ENCODE data around the gene PLA2G4D. TPM values are rescaled to one million over a fixed set of nuclear protein-coding genes. Genes with fewer than 3 reads are reported as not detected.
A peak's percentile ranks its signal among the peaks of the same experiment; 100 is the strongest.

PLA2G4D gene
- total RNA-seq, 1 donor from 2014 or later = not detected

GRCh38 chr15:42129364-42129763 lies 35.0 kb upstream of the PLA2G4D start:
- DNase-seq (ENCODE audit: low read depth) = no peak

GRCh38 chr15:42128476-42128875 lies 34.1 kb upstream of the PLA2G4D start:
- no peak for DNase-seq (ENCODE audit: low read depth)

- DNase-seq (ENCODE audit: low read depth) = no peak
Observed at GRCh38 chr15:42123546-42123945, 29.2 kb upstream of the PLA2G4D start.

- no peak for DNase-seq (ENCODE audit: low read depth)
Observed at GRCh38 chr15:42121682-42122081, 27.3 kb upstream of the PLA2G4D start.

- DNase-seq (ENCODE audit: low read depth) = no peak
Observed at GRCh38 chr15:42121021-42121420, 26.7 kb upstream of the PLA2G4D start.

- DNase-seq (ENCODE audit: low read depth) = no peak
Observed at GRCh38 chr15:42120285-42120684, 25.9 kb upstream of the PLA2G4D start.

- DNase-seq (ENCODE audit: low read depth) = no peak
Observed at GRCh38 chr15:42119446-42119760, 25.0 kb upstream of the PLA2G4D start.

- peak; percentile 12 for DNase-seq (ENCODE audit: low read depth)
Observed at GRCh38 chr15:42118650-42119445, 24.5 kb upstream of the PLA2G4D start.

- no peak for DNase-seq (ENCODE audit: low read depth)
Observed at GRCh38 chr15:42111924-42112323, 17.6 kb upstream of the PLA2G4D start.

GRCh38 chr15:42110367-42110766 lies 16.0 kb upstream of the PLA2G4D start:
- no peak for DNase-seq (ENCODE audit: low read depth)

- no peak for DNase-seq (ENCODE audit: low read depth)
Observed at GRCh38 chr15:42108806-42109205, 14.4 kb upstream of the PLA2G4D start.

GRCh38 chr15:42108189-42108588 lies 13.8 kb upstream of the PLA2G4D start:
- no peak for DNase-seq (ENCODE audit: low read depth)

- peak; percentile 20 for DNase-seq (ENCODE audit: low read depth)
Observed at GRCh38 chr15:42107473-42107872, 13.1 kb upstream of the PLA2G4D start.

- no peak for DNase-seq (ENCODE audit: low read depth)
Observed at GRCh38 chr15:42106288-42106687, 11.9 kb upstream of the PLA2G4D start.

- no peak for DNase-seq (ENCODE audit: low read depth)
Observed at GRCh38 chr15:42104095-42104891, 9.9 kb upstream of the PLA2G4D start.

- DNase-seq (ENCODE audit: low read depth) = peak; percentile 21
Observed at GRCh38 chr15:42102646-42103235, 8.4 kb upstream of the PLA2G4D start.

- peak; percentile 11 for DNase-seq (ENCODE audit: low read depth)
Observed at GRCh38 chr15:42101861-42102260, 7.5 kb upstream of the PLA2G4D start.

GRCh38 chr15:42100021-42100800 lies 5.8 kb upstream of the PLA2G4D start:
- no peak for DNase-seq (ENCODE audit: low read depth)

- DNase-seq (ENCODE audit: low read depth) = no peak
Observed at GRCh38 chr15:42097018-42097417, 2.7 kb upstream of the PLA2G4D start.

GRCh38 chr15:42093966-42094365 lies 396 bp downstream of the PLA2G4D start:
- no peak for DNase-seq (ENCODE audit: low read depth)
